HL-60/S4 (cell line): Measurements from ENCODE around the gene FABP1.

ENCODE experiments used
- in situ Hi-C: fragments of 300-500 bp; cut with MboI; formaldehyde crosslinking; loops from 2 replicates; pipeline ENCODE4 v1.14.3; 2022; ENCODE audit warnings: low sequenced_read_pairs

FABP1 gene

DNA sequence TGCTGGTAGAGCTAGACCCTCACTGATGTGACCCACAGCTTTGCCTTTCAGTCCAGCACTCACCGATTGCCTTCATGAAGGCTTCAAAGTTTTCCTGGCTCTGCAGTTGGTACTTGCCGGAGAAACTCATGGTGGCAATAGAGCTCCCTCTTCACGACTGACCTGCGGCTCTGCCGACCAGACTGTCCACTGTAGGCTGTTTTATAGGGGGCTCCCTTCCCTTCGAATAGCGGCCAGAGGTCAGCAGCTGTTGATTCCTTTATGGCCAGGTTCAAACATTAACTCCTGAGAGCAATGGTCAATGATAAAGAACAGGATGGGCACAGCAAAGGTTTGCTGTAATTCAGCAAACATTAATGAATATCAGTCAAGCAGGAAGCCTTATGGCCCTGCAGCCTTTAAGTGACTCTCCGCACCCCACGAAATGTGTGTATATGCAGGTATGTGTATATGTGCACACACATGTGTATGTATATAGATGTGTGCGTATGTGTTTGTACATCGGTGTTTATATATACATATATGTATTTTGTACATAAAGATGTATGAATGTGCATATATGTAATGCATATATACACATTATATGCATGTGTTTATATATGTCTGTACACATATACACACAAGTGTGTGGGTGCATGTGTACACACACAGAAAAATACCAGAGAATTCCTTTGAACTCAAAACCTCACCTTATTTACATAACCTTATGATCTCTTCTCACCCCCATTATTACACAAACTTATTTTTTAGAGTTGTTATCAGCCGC, at the start of gene FABP1:
Gene FABP1, minus strand, starts transcription at position 175 of the 766 bp plus-strand sequence. Its CDS starts 45 bp downstream, at position 130.
- in situ Hi-C loops: no loop called here

DNA sequence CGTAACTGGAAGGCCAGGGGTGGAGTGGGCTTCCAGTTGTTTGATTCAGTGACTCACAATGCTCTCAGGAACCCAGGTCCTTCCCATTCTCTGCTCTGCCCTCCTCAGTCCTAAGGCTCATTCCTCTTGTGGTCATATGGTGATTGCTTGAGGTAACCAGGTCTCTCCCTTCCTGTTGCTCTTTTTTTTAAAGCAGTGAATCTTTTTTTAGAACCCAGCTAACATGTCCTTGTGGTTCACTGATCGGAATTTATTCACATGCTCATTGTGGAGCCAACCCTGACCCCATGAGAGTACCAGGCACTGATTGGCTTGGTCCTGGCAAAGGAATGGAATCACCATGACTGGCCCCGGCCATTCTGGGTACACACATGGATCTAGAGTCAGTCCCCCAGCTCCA, 49.7 kb upstream of the FABP1 start:
- in situ Hi-C loops: loop anchor here (25.0 kb wide), 1 partner anchor 285 kb away; the partner anchor contains the start of gene FOXI3

DNA sequence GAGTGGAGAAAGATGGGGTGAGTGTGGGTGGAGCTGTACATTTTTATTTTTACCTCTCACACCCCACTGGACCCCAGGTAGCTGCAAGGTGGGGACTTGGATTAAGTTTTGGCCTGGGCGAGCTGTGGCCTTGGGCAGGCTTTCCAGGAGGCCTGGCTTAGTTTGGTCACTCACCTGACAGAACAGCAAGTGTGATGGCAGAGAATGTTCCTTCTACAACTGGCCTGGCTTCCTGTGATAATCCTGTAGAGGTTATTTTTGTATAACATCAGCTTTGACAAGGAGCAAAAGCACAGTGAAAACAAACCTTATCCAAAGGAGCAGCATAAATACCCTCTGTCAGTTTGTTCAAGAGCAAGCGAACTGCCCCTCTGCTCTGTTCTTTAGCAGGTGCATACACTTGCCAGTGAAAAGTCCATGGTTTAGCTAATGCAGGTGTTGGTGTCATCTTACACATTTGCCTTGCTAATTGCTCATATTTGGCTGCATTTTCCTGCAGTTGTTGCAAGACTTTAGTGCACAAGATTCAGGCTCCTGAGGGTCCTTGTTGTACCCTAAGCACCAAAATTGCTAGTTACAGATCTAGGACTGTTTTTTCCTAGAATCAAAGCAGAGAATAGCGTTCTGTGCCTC, 48.6 kb upstream of the FABP1 start:
- in situ Hi-C loops: loop anchor here (25.0 kb wide), 1 partner anchor 286 kb away; the partner anchor contains the start of gene FOXI3

DNA sequence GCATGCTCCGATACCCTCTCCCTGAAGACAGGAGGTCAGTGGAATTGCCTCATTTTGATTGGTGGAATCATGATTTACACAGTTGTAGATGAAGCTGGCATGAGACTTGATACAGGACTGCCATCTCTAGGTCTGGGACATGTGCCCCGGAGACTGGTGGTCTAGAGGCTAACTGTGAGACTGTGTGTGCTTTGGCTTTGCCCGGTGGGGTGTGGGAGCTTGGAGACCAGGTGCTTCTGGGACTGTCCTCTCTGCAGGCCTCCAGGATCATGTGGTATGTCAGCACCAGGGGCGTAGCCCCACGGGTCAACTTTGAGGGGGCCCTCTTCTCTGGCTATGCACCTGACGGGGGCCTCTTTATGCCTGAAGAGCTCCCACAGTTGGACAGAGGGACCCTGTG, 45.0 kb upstream of the FABP1 start:
- in situ Hi-C loops: no loop called here

DNA sequence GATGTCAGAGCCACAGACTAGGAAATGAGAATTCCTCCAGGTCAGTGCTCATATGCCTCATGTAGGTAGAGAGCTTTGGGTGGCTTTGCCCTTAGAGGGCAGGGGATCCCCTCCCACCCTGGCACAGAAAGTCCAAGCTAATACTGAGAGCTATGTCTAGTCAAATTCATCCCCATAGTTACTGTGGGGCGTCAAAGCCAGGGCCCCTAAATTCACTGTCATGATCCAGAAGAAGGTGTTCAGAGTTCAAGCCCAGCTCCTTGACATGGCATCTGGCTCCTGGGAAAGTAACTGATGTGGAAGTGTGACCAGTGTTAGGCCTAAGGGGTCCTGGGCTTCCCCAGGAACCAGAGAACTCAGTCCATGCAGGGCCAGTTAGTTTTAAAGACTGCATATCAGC, 44.1 kb upstream of the FABP1 start:
- in situ Hi-C loops: no loop called here

DNA sequence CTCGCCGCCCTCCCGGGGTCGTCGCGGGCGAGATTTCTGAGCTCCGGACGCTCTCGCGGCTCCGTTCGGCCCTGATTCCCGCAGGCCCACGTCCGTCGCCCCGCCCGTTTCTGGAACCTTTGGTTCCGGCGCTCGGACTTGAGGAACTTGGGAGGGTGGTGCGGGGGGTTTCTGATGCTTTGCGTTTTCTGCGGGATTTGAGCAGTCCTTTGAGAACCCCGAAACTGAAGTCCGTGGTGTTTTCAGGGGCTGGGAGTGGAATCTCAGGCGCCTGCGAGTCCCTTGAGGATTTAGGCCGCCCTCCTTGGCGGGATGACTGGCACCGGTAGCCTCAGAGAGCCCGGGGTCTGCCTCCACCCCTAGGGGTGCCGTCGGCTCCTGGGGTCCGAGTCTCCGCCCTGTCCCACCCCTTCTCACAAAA, 42.6 kb upstream of the FABP1 start:
- in situ Hi-C loops: no loop called here

DNA sequence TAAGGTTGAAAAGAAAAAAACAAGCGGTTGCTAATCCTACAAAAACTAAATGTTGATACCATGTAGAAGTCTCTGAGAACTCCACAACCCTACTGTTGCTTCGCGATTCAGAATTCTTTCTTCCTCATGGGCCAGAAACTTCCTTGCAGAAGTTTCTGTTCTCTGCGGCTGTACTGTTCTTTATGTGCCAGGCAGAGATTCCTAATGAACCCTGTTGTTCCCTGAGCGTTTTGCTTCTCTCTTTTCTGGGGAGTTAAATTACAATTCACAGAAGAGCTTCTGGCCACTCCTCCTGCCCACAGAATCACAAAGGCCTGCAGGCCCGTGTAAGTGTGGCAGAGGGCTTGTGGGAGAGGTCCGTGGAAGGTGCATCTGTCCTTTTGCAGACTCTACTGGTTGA, 40.5 kb upstream of the FABP1 start:
- in situ Hi-C loops: no loop called here

DNA sequence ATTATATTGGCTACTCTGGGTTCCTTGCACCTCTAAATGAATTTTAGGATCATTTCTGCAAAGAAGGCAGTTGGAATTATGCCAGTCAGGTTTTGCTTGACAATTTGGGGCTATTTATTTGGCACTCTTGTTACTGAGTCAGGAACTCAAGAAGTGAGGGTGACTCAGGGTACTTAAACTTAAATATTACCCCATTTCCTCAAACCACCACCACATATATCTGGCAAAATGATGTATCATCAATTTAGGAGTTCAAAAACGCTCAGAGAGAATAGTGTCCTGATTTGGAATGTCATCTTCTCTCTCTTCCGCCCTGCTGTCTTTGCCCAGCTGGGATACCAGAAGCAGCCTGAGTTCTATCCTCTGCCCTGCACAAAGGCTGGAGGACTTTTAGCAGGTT, 39.9 kb upstream of the FABP1 start:
- in situ Hi-C loops: no loop called here

DNA sequence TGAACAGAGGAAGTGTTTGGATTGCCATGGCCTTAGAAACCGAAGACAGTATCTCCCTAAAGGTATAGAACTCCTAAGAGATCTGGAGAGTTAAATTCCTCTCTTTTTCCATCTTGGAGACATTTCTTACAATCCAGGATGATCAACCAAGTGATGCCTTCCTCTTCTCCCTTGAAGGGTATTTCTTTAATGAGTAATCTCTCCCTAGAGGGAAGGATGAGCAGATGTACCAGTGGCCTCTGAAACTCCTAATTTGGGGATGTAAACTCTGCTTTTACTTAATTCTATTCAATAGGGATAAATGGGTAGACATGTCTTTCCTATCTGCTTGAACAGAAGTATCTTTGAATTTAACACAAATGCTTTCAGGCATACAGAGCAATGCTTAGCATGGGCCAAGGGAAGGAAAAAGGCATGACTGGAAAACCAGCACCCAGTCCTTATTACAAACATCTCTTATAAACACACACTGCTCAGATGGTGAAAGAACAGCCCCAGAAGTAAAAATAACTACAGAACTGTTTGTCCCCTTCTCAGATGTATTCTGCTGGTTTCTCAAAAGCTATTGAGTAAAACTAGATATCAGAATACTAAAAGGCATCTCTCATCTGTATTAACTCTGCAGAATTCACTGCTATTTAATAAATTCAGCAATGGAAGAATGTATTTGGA, 37.6 kb upstream of the FABP1 start:
- in situ Hi-C loops: no loop called here

DNA sequence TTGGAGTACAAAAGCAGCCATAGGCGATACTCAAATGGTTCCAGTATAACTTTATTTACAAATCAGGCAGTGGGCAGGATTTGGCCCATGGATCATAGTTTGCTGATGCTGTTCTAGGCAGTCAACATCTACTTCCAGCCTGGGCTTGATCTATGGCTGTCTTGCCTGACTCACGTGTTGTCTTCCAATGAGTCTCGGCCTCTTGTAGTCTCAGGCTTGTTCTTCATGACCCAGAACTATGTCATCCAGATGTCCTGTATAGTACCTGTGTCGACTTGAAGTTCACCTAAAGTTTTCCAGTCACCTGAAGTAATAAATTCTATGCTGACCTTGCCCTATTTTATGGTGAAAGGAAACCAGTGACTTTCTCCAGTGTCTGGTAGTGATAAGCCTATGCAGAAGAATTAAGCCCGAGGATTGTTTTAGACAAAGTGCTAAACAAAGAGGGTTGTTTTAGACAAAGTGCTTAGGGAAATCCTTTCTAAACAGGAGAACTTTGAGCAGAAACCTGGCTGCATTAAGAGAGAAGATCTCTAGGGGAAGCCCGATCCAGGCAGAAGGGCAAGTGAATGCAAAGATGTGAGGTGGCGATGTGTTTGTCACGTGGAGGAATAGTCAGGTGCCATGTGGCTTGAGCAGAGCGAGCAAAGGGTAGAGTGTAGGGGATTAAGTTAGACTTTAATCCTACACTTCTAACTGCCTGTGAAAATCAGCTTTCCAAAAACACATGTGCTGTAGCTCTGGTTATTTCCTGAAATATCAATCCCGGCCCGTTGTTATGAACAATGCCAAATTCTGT, 33.8 kb upstream of the FABP1 start:
- in situ Hi-C loops: no loop called here

DNA sequence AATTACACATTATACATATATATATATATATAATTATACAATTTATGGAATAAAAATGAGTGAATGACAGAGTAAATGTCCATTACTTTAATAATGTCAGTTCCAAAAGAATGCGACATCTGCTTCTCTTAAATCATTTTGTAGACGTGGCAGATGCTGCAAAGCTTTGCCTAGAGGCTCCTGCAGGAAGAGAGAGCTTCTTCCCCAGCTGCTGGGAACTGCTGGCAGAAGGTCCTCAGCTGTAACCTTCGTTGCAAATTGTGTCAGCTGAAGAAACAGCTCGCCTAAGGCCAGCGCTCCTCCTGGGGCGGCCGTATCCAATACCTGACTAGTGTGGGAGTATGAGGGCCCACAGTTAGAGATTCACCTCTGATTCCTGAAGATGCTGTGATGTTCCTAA, 32.7 kb upstream of the FABP1 start:
- in situ Hi-C loops: no loop called here

DNA sequence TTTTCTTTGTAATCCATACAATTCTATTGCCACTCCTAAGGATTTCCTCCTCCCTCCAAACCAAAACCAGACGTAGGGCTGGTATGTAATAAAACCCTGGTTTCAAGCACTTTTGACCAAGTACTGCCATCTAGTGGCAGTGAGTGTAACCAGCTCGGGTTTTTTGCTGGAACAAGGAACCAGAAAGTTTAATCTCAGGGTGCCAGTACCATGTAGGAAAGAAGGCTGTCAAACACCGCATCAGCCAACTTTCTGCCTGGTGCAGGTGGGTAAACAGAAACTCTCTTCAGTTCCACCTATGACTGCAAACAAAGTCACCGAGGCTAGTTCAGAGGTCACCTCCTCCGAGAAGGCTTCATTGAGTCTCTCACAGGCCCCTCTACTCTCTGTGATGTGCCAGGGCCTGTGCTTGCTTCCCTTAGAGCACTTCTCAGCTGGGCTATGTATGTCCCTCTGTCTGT, 32.1 kb upstream of the FABP1 start:
- in situ Hi-C loops: loop anchor here (5.0 kb wide), 1 partner anchor 98 kb away; no protein-coding TSS in a partner anchor

DNA sequence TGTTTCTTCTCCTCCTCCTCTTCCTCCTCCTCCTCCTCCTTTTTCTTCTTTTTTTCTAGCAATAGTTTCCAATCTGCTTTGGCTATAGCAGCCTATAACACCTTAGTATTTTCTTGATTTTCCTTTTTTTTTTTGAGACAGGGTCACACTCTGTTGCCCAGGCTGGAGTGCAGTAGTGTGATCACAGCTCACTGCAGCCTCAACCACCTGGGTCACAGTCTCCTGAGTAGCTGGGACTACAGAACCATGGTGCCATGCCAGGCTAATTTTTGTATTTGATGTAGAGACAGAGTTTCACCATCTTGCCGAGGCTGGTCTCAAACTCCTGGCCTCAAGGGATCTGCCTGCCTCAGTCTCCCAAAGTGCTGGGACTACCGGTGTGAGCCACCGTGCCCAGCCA, 31.6 kb upstream of the FABP1 start:
- in situ Hi-C loops: loop anchor here (5.0 kb wide), 1 partner anchor 97 kb away; no protein-coding TSS in a partner anchor

DNA sequence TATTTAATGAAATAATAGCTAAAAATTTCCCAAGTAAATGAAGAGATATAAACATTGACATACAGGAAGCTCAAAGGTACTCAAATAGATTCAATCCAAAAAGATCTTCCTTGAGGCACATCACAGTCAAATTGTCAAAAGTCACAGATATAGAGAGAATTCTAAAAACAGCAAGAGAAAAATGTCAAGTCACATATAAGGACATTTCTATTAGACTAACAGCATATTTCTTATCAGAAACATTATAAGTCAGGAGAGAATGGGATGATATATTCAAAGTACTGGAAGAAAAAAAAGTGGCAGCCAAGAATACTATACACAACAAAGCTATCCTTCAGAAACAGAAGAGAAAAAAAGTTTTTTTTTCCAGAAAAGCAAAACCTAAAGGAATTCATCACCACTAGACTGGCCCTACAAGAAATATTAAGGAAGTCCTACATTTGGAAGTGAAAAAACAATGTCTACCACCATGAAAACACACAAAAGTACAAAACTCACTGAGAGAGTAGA, 21.1 kb upstream of the FABP1 start:
- in situ Hi-C loops: no loop called here

DNA sequence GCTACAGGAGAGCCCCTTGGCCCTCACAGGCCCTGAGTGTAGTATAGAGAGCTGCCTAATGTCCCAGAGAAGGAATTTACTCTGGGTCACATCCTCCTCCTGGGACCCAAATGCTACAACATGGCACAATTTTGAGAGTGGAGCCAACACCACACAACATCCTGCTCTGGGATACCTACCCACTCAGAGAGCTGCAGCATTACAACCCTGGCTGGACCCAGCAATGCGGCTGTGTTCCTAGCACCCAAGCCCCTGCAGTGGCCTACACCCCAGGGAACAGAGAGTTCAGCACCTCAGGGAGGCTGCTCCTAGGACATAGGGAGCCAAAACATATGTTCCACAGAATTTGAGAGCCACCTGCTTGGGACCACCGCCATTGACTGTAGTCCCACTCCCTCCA, 19.3 kb upstream of the FABP1 start:
- in situ Hi-C loops: no loop called here

DNA sequence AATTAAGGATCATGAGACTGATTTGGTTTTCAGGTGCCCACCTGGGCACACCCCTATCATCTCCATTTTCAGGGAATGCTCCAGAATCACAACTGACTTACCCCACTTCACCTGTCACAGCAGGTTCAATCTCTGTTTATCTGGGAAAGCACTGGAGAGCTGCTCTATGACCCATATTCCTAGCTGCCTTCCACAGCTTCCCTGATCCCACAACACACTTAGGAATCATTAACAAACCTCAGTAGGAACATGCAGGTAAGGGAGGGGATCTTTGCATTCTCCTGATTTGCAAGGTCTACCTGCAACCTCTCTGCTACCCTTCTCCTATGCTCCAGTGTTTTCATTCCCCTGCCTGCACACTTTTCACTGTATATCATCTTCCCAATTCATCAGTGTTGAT, 18.7 kb upstream of the FABP1 start:
- in situ Hi-C loops: no loop called here

DNA sequence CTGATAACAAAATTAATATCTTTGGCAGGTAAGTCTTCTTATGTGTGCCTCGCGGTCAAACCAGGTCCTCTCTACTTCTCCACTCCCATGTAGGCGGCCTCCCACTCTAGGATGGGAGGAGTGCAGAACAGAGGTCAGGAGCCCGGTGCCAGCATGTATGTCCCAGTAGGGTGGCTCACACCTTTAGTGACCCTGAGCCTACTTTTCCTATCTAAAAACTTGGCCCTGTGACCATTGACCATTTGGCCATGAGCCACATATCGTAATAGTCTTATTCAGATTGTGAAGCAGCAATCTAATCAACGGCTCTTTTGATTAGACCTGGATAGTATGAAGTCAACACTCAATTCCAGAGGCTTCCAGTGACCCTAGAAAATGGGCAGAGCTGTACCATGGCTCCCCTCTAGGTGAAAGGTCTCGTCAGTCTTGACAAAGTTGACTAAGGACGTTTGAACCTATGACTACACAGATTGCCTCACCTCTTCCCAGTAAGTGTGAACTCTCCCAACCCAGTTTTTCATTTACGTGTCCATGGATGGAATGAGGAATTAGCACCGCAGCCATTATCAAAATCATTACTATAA, 17.1 kb upstream of the FABP1 start:
- in situ Hi-C loops: no loop called here

DNA sequence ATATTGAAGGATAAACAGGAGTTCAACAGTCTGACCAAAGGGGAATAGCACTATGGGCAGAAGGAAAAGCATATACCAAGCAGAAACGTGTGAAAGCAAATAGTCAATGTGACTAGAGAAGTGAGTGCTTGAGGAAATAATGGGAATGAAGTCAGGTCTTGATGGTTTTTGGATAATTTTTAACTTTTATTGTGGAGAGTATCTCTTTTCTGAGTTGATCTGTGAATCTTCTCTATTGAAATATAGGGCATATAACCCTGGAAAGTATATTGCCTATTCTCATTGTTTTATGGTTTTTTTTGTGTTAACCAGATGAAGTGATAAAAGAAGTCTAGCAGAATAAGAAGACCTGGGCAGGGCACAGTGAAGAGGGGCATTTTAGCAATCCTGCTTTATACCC, 16.4 kb upstream of the FABP1 start:
- in situ Hi-C loops: no loop called here

DNA sequence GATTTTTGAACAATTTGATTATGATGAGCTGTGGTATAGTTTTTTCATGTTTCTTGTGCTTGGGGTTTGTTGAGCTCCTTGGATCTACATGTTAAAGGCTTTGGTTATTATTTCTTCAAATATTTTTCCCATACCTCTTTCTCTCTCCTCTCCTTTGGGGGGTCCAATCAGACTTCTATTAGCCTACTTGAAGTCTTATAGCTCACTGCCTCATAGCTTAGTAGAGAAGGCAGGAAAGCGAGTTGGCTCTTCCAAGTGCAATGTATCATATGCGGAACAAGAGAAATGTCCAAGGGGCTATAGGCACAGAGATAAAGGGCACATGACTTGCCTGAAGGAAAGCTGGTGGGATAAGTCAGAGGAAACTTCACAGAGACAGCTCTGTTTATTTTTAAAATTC, 14.1 kb upstream of the FABP1 start:
- in situ Hi-C loops: no loop called here

DNA sequence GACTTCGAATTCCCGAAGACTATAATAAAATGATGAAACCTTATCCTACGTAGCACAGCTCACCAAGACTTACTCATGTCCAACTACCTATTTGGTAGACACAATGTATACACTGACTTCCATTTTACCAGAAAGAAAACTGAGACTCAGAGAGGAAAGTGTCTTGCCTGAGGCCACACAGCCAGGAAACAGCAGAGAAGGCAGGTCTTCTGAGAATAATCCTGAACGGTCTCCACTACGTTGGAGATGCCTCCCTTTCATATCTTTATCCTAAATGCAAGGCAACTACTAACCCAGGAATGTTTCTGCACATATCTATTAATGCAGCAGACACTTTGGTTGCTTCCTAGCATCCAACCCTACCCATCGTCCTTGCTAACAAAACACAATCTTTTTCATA, 11.9 kb upstream of the FABP1 start:
- in situ Hi-C loops: no loop called here
